GM19452 (cell line): ENCODE results near the gene LYPD6B.
A peak's percentile ranks its signal among the peaks of the same experiment; 100 is the strongest.

Source experiments
- ATAC-seq: cut with Tn5 transposase; IDR thresholded peaks from one replicate; pipeline ENCODE4 v1.9.1; 2021; ENCODE audit not compliant: unreplicated experiment

The LYPD6B gene

DNA sequence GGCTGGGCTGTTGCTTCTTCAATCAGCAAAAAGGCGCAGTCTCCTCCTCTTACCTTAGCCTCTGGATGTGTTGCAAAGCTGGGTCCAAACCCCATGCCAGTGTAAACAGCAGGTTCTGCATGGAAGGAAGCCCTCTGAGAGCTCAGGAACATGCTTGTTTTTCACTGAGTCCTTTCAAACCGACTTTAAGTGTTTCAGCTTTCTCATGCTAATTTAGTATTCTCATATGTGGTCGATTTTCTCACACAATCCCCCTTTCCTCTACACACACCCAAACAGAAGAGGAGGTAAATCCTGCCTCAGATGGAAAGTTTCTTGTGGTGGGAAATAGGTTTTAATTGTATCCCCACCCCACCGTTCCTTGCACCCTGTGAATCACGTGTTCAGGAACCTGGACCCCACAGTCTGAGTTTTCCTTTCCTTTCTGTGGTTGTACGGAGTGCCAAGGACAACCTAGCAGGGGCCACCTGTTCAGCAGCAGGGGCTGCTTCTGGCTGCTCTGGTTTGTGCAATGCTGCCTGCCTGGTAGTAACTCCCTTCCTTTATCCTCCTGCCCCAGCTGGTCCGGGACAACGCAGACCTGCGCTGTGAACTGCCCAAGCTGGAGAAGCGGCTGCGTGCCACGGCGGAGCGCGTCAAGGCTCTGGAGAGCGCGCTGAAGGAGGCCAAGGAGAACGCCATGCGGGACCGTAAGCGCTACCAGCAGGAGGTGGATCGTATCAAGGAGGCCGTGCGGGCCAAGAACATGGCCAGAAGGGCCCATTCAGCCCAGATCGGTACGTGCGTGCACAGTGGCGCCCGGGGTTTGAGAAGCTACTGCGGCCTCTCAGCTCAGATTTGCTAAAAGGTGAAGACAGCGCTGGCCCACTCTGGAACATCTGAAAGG, 28.7 kb upstream of the LYPD6B start:
- ATAC-seq = no peak

GRCh38 chr2:149012545-149012944, 26.0 kb upstream of the LYPD6B start:
- no peak for ATAC-seq

GRCh38 chr2:149015501-149015900, 23.0 kb upstream of the LYPD6B start:
- no peak for ATAC-seq

GRCh38 chr2:149015926-149016563, 22.5 kb upstream of the LYPD6B start:
- no peak for ATAC-seq

DNA sequence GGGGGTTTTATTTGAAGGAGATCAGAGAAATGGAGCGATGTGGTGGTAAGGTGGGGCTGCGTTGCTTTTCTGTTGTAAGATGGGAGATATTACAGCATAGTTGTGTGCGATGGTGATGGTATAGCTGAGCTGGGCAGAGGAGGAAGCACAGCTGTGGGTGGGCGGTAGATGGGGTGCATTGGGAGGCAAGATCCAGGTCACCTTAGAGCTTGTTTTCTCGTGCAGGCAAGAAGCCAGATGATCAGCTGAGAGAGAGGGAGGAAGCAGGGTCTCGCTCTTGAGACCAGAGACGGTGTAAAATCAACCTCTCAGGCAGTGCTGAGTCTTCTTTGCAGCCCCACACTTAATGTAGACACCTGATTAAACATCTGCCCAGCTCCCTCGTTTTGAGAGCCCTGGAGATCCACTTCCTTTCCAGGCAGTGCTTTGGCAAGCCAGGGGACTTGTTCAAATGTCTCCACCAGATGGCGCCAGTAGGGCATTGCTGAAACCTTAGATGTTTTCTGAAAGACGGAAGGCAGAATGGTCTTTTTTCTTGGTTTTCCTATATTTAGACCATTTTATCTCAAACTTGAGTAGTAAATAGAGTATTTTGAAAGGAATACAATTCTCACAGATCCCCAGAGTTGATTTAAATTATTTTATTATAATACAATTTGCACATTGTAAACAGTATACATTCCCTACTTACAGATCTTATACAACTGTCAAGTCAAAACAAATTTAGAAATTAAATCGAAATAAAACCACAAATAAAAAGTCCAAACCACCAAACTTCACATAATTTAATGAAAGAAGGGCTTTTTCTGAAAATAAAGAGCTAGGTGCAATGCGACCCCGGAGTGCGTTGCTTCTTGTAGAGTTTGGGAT, 21.1 kb upstream of the LYPD6B start:
- ATAC-seq = no peak

GRCh38 chr2:149018981-149019380, 19.5 kb upstream of the LYPD6B start:
- ATAC-seq = no peak

DNA sequence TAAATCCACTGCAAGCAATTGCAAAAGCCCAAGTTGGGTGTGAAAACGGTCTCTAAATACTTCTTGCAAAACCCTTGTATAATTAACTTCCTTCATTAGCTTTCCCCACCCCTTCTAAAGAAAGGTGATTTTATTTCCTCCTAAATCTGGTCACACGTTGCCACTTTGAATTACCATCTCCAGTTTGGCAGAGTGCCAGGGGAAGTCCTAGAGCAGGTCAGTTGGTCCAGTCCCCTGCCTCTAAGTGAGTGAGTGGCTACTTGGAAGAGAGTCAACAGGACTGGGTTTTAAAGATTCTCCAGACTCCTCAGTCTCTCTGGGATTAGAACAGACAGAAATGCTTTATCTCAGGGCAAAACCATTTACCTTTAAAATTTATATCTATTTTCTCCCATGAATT, 18.7 kb upstream of the LYPD6B start:
- ATAC-seq = no peak

GRCh38 chr2:149020432-149020851, 18.1 kb upstream of the LYPD6B start:
- ATAC-seq = peak; percentile 45

DNA sequence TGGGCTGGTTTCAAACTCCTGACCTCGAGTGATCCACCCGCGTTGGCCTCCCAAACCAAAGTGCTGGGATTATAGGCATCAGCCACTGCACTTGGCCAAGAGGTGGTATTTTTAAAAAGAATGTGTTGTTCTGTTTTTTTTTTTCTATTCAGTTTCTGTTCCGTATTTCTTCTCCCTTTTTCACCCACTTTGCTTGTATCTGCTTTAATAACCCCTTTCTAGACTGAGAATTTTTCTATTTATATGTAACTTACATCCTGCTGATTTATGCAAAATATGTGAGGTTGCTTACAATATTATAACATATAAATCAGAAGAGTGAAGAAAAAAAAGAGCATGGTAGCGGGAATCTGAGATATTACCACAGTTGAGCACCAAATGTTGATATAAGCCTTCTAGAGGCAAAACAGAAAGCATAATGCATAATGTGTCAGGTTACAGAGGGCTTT, 17.2 kb upstream of the LYPD6B start:
- peak; percentile 67 for ATAC-seq

DNA sequence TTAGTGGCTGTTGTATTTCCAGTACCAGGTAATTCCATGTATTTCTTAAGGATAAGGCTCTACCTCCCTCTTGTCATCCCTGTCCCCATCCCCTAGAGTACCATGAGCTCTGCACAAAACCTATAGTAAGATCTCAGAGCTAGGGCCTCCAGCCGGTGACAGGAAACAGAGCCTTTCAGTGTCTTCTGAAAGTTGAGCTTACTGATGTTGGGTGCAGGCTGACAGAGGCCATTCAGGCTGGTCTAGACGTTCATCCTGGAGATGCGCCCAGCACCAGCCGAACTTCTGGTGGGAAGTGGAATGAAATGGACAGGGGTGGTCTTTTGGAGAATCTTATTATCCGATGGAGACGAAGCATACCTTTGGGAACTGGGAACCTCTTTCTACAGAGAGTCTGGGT, 16.7 kb upstream of the LYPD6B start:
- ATAC-seq = peak; percentile 60

DNA sequence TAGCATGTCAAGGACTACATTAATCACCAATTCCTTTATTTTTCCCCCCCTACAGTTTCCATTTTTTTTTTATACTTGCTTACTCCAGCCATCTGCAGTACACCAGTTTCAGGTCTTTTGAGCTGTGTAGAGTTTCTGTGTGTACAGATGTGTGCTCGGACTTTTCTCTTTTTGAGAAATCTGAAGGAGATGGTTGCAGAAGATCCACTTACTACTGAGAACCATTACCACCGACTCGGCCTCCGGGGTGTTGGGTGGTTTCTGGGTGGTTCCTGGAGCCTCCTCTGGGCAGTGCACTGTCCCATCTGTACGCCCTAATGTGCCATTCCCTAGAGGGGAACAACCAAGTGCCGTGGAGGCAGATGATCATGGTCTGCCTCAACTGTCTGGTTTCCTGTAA, 15.4 kb upstream of the LYPD6B start:
- no peak for ATAC-seq

DNA sequence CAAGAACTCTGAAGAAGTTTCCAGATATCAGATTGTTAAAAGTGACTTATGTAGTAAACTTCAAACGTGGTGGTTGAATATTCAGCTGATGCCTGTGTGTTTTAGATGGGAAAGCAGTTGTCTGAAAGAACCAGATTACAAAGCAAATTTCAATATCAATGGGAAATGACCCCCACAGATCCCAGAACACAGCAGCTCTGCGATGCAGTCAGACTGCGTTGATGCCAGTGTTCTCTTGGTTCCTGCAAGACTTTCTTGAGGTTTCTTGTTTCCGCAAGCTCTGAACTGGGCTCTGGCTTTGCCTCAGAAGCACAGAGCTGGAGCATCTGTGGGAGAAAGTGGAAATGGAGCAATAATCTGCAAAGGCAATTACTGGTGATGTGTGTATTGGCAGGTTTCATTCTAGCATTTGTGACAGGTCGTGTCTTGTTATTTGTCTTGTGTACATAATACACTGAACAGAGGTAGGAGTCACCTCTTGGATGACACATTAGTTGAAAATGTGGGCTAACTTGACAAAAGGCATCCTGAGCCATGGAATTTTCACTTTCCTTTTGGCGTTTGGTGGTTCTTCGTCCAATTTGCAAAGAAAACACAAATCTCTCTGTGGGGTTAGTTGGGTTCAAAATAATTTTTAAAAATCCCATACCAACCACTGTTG, 10.8 kb upstream of the LYPD6B start:
- no peak for ATAC-seq

DNA sequence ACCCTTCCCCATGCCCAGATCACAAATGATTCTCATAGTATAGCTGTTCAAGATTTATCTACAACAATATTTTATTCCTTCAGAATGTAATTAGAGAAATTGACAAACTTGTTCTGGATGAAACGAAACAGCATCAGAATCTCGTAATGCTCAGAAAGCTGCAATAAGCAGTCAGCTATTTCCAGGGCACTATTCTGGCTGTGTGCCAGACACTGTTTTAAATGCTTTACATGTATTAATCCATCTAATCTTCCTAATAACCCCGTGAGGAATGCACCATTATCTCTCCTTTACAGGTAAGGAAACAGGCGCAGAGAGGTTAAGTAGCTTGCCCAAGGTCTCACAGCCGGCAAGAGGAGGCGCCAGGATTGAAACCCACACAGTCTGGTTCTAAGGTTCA, 10.1 kb upstream of the LYPD6B start:
- ATAC-seq = no peak

GRCh38 chr2:149028891-149029290, 9.6 kb upstream of the LYPD6B start:
- no peak for ATAC-seq

- ATAC-seq = no peak
These were observed 9.1 kb upstream of the LYPD6B start for GRCh38 chr2:149029307-149029965.

GRCh38 chr2:149031396-149031795, 7.1 kb upstream of the LYPD6B start:
- ATAC-seq = no peak

DNA sequence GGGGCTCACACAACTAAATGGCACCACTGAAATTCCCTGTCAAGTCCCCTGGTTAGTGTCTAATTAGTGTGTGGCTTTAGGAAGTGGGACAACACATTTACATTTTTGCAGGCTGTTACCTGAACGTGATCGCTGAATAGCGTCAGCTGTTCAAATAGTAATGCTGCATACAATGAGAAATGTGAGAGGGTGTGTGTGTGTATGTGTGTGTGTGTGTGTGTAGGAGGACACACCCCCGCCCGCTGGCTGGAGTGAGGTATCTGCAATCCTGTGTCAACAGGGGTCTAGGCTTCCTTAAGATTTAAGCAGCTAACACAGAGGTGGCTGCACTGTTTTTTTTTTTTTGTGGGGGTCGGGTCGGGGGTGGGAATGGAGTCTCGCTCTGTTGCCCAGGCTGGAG, 4.8 kb upstream of the LYPD6B start:
- no peak for ATAC-seq

DNA sequence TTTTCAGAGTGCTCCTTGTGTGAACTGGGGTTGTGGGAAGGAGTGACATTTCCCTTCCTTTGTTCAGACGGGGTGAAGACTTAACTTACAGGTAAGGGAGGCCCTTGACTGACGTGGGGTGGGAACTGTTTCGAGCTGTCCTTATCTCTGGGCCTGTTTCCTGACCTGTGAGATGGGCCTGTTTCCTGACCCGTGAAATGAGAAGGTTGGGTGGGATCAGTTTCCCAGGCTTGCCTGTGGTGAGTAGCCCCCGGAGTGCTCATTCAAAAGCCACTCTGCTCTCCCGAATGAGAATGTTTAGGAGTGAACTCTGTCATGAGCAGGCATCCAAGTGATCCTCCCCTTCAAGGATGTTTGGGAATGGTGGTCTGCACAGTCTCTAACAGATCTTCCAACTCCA, 4.1 kb upstream of the LYPD6B start:
- ATAC-seq = no peak

GRCh38 chr2:149036507-149037293, 1.8 kb upstream of the LYPD6B start:
- ATAC-seq = no peak

DNA sequence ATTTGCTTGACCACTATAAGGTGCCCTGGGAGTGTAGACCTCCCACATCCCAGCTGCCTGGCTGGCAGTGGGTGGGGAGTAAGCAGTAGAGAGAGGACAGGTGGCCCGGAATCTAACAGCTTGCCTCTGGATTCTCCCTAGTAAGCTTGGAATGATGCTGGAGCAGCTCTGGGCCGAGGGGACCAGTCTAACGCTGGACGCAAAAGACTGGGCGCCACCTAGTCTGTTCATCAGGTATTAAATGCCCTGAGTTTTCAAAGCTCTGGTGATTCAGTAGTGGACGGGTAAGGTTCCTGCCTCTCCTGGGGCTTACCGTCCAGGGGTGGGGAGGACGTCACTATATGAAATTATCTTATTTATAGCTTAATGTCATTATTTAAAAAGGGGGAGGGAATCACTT, 648 bp upstream of the LYPD6B start:
- ATAC-seq = no peak
